Trophoblast cell (in vitro differentiated cells and primary cell): ENCODE data around the gene PRDM7.

ENCODE experiments used
- DNase-seq, 2 donors: peaks; one replicate each; pipeline ENCODE4 v3.0.0-alpha.2; 2016
- H2AFZ ChIP-seq: 2 replicates; pipeline ENCODE4 v1.6.1; 2013; ENCODE audit warnings: low read length, moderate library complexity, mild to moderate bottlenecking; ENCODE audit not compliant: insufficient read depth, poor library complexity
- H2AK5ac ChIP-seq: 2 replicates; pipeline ENCODE4 v1.6.1; 2013; ENCODE audit warnings: mild to moderate bottlenecking, low read length
- H2BK120ac ChIP-seq: 2 replicates; pipeline ENCODE4 v1.6.1; 2013; ENCODE audit warnings: low read length, mild to moderate bottlenecking, moderate library complexity; ENCODE audit not compliant: insufficient read depth, poor library complexity
- H2BK12ac ChIP-seq: 2 replicates; pipeline ENCODE4 v1.6.1; 2013; ENCODE audit warnings: mild to moderate bottlenecking, low read length, moderate library complexity
- H2BK5ac ChIP-seq: 2 replicates; pipeline ENCODE4 v1.6.1; 2013; ENCODE audit warnings: low read length, low read depth, moderate library complexity, mild to moderate bottlenecking; ENCODE audit not compliant: poor library complexity
- H3K14ac ChIP-seq: 2 replicates; pipeline ENCODE4 v1.6.1; 2013; ENCODE audit warnings: mild to moderate bottlenecking, low read length
- H3K18ac ChIP-seq: 2 replicates; pipeline ENCODE4 v1.6.1; 2013; ENCODE audit warnings: mild to moderate bottlenecking, low read length
- H3K23ac ChIP-seq: 2 replicates; pipeline ENCODE4 v1.6.1; 2013; ENCODE audit warnings: low read length
- H3K27ac ChIP-seq: 2 replicates; pipeline ENCODE4 v1.5.1; 2013; ENCODE audit warnings: low read depth, mild to moderate bottlenecking, inconsistent platforms, low read length, moderate library complexity
- H3K27me3 ChIP-seq: 2 replicates; pipeline ENCODE4 v1.6.1; 2013; ENCODE audit warnings: inconsistent platforms, mild to moderate bottlenecking, low read length, moderate library complexity; ENCODE audit not compliant: insufficient read depth
- H3K36me3 ChIP-seq, 2 experiments: 1 replicate in 1 of 2; 2 replicates in 1 of 2; pipeline ENCODE4 v1.6.1; 2013; ENCODE audit warnings: low read length in 2 of 2, mild to moderate bottlenecking in 2 of 2, moderate library complexity in 1 of 2; ENCODE audit not compliant: insufficient read depth in 2 of 2, control insufficient read depth in 1 of 2
- H3K4ac ChIP-seq: 2 replicates; pipeline ENCODE4 v1.6.1; 2013; ENCODE audit warnings: low read depth, mild to moderate bottlenecking, low read length, moderate library complexity
- H3K4me1 ChIP-seq, 2 experiments: 1 replicate in 1 of 2; 2 replicates in 1 of 2; pipeline ENCODE4 v1.6.1; 2013; ENCODE audit warnings: low read length in 2 of 2, mild to moderate bottlenecking in 2 of 2, moderate library complexity in 1 of 2; ENCODE audit not compliant: insufficient read depth in 2 of 2, control insufficient read depth in 1 of 2
- H3K4me2 ChIP-seq: 2 replicates; pipeline ENCODE4 v1.6.1; 2013; ENCODE audit warnings: inconsistent platforms, mild to moderate bottlenecking, low read length, moderate library complexity
- H3K4me3 ChIP-seq: 2 replicates; pipeline ENCODE4 v1.5.1; 2013; ENCODE audit warnings: mild to moderate bottlenecking, low read depth, low read length, inconsistent platforms
- H3K79me1 ChIP-seq: one replicate; pipeline ENCODE4 v1.6.1; 2013; ENCODE audit warnings: low read length
- H3K79me2 ChIP-seq: 2 replicates; pipeline ENCODE4 v1.6.1; 2013; ENCODE audit warnings: low read length, mild to moderate bottlenecking; ENCODE audit not compliant: control insufficient read depth, insufficient read depth, poor library complexity
- H3K9ac ChIP-seq: 2 replicates; pipeline ENCODE4 v1.6.1; 2013; ENCODE audit warnings: mild to moderate bottlenecking, low read length
- H3K9me3 ChIP-seq: 2 replicates; pipeline ENCODE4 v1.6.1; 2013; ENCODE audit warnings: low read depth, mild to moderate bottlenecking, control low read depth, inconsistent platforms, low read length; ENCODE audit not compliant: insufficient read depth
- H4K12ac ChIP-seq: 2 replicates; pipeline ENCODE4 v1.6.1; 2013; ENCODE audit warnings: low read depth, mild to moderate bottlenecking, low read length, moderate library complexity
- H4K8ac ChIP-seq: 2 replicates; pipeline ENCODE4 v1.6.1; 2013; ENCODE audit warnings: low read depth, mild to moderate bottlenecking, low read length, moderate library complexity
- H4K91ac ChIP-seq: one replicate; pipeline ENCODE4 v1.6.1; 2013; ENCODE audit warnings: low read depth, mild to moderate bottlenecking, low read length, moderate library complexity
- WGBS: extraction: QIAGEN DNeasy Blood & Tissue Kit; methylation state at CpG from one replicate; pipeline ENCODE4 v1.1.7; 2013; ENCODE audit warnings: missing lambda C conversion rate; ENCODE audit not compliant: insufficient read length, insufficient coverage; ENCODE audit errors: extremely low coverage; 5-methylcytosine and 5-hydroxymethylcytosine counted together

The PRDM7 gene

DNA sequence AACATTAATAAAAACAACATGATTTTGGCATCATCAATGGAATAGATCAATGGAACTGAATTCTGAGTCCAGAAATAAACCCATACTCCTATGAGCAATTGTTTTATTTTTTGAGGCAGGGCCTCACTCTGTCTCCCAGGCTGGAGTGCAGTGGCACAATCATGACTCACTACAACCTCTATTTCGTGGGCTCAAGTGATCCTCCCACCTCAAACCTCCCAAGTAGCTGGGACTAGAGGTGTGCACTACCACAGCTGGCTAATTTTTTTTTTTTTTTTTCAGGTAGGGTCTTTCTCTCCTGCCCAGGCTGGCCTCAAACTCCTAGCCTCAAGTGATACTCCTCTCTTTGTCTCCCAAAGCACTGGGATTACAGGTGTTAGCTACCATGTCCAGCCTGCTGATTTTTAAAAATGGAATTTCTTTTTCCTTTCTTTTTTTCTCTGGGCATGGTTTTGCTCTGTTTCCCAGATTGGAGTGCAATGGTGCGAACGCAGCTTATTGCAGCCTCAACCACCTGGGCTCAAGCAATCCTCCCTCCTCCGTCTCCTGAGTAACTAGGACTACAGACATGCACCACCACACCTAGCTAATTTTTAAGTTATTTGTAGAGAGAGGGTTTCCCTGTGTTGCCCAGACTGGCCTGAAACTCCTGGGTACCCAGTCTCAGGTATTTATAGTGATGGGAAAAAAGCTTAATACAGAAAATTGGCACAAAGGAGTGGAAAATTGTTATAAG lies 7.3 kb upstream of the PRDM7 start:
- H4K8ac ChIP-seq, result no peak overlapping the region
- H3K79me1 ChIP-seq, result no peaks in the 10 kb centered on the region
- no peak overlapping the region for H2BK12ac ChIP-seq
- no peak overlapping the region for H3K27ac ChIP-seq
- H2AK5ac ChIP-seq, result no peak overlapping the region
- H3K4ac ChIP-seq, result no peak overlapping the region
- peaks cover 6% of the 10 kb centered on the region for H3K9me3 ChIP-seq
- H3K9ac ChIP-seq, result no peak overlapping the region
- H4K91ac ChIP-seq, result no peak overlapping the region
- no peaks in the 10 kb centered on the region for H3K36me3 ChIP-seq
- H2AFZ ChIP-seq, result no peak overlapping the region
- peaks cover 0 to 2% of the 10 kb centered on the region in 2 experiments for H3K4me1 ChIP-seq
- H3K27me3 ChIP-seq, result no peaks in the 10 kb centered on the region
- H3K14ac ChIP-seq, result no peak overlapping the region
- H3K79me2 ChIP-seq, result no peaks in the 10 kb centered on the region
- no CpG with 5 or more reads among the region's 4 CpGs for WGBS
- DNase-seq, result no peak
- H3K23ac ChIP-seq, result no peak overlapping the region
- no peak overlapping the region for H2BK5ac ChIP-seq
- no peak overlapping the region for H4K12ac ChIP-seq
- no peak overlapping the region for H2BK120ac ChIP-seq
- H3K4me3 ChIP-seq, result no peak overlapping the region
- no peak overlapping the region for H3K18ac ChIP-seq
- H3K4me2 ChIP-seq, result no peak overlapping the region

DNA sequence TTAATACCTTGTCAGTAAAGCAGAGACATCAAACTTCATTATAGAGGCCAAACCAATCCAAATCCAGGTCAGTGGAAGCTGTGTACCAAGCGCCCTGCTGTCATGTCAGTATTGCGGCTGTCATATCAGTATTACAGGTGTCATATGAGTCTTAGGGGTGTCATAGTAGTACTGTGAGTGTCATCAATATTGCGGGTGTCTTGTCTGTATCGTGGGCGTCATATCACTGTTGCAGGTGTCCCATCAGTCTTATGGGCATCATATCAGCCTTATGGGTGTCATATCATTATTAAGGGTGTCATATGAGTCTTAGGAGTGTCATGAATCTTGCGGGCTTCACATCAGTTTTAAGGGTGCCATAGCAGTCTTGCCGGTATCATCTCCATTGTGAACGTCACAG lies 6.0 kb upstream of the PRDM7 start:
- Histone ChIP-seq H3K4ac (no peak overlapping the region), H2BK120ac (no peak overlapping the region), H4K91ac (no peak overlapping the region), H2AK5ac (no peak overlapping the region), H2BK5ac (no peak overlapping the region), H3K27ac (no peak overlapping the region), H3K4me3 (no peak overlapping the region), H3K27me3 (no peaks in the 10 kb centered on the region), H3K79me1 (no peaks in the 10 kb centered on the region), H3K23ac (no peak overlapping the region), H4K8ac (no peak overlapping the region), H3K36me3 (no peaks in the 10 kb centered on the region), H3K4me1 (peaks cover 0 to 2% of the 10 kb centered on the region in 2 experiments), H2BK12ac (no peak overlapping the region), H3K9ac (no peak overlapping the region), H3K14ac (no peak overlapping the region), H4K12ac (no peak overlapping the region), H3K18ac (no peak overlapping the region), H2AFZ (no peak overlapping the region), H3K4me2 (no peak overlapping the region), H3K9me3 (peaks cover 9% of the 10 kb centered on the region), H3K79me2 (no peaks in the 10 kb centered on the region)
- no CpG with 5 or more reads among the region's 8 CpGs for WGBS
- DNase-seq, result no peak

DNA sequence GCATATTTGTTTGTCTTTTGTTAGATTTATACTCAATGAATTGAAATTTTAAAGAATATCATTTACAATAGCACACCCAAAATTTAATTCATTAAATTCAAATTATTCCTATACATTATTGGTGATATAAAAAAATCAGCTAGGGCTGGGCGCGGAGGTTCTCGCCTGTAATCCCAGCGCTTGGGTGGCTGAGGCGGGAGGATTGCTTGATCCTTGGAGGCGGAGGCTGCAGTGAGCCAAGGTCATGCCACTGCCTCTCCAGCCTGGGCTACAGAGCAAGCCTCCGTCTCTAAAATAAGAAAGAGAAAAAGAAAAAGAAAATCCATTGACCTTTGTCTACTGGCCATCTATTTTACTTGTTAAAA lies 4.5 kb upstream of the PRDM7 start:
- Histone ChIP-seq H2BK120ac (no peak overlapping the region), H3K79me2 (no peaks in the 10 kb centered on the region), H2AFZ (no peak overlapping the region), H4K91ac (no peak overlapping the region), H3K23ac (no peak overlapping the region), H3K36me3 (no peaks in the 10 kb centered on the region), H3K9ac (no peak overlapping the region), H2AK5ac (no peak overlapping the region), H3K27me3 (no peaks in the 10 kb centered on the region), H4K12ac (no peak overlapping the region), H3K14ac (no peak overlapping the region), H3K4me3 (no peak overlapping the region), H2BK5ac (no peak overlapping the region), H3K4ac (no peak overlapping the region), H3K4me2 (no peak overlapping the region), H2BK12ac (no peak overlapping the region), H4K8ac (no peak overlapping the region), H3K4me1 (peaks cover 0 to 2% of the 10 kb centered on the region in 2 experiments), H3K79me1 (no peaks in the 10 kb centered on the region), H3K27ac (no peak overlapping the region), H3K9me3 (peaks cover 14% of the 10 kb centered on the region), H3K18ac (no peak overlapping the region)
- no peak for DNase-seq
- WGBS, result no CpG with 5 or more reads among the region's 7 CpGs

DNA sequence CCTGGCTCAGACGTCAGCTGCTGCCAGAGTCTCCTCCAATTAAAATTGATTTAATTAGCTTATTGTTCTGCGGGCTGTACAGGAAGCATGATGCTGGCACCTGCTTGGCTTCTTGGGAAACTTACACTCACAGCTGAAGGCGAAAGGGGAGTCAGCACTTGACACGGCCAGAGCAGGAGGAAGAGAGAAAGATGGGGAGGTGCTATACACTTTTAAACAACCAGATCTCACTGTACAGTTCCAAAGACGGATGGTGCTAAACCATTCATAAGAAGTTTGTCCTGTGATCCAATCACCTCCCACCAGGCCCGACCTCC lies 1.4 kb upstream of the PRDM7 start:
- Histone ChIP-seq H3K9me3 (peaks cover 15% of the 10 kb centered on the region), H3K14ac (no peak overlapping the region), H2BK5ac (no peak overlapping the region), H3K9ac (no peak overlapping the region), H2AK5ac (no peak overlapping the region), H3K4me3 (no peak overlapping the region), H3K18ac (no peak overlapping the region), H3K4ac (no peak overlapping the region), H3K27me3 (no peaks in the 10 kb centered on the region), H2BK120ac (no peak overlapping the region), H3K79me1 (no peaks in the 10 kb centered on the region), H3K79me2 (no peaks in the 10 kb centered on the region), H3K36me3 (no peaks in the 10 kb centered on the region), H2AFZ (no peak overlapping the region), H3K4me2 (no peak overlapping the region), H3K23ac (no peak overlapping the region), H4K91ac (no peak overlapping the region), H4K8ac (no peak overlapping the region), H3K4me1 (peaks cover 0 to 2% of the 10 kb centered on the region in 2 experiments), H4K12ac (no peak overlapping the region), H2BK12ac (no peak overlapping the region), H3K27ac (no peak overlapping the region)
- no CpG with 5 or more reads among the region's 6 CpGs for WGBS
- no peak for DNase-seq
